Measurements from ENCODE around the gene ERI3. TPM values are rescaled to one million over a fixed set of nuclear protein-coding genes. Genes with fewer than 3 reads are reported as not detected.

Gene ERI3
- polyA plus RNA-seq, 1 donor from 2014 or later, result 92.5 TPM

GRCh38 chr1:44225761-44226160 lies 129.3 kb downstream of the ERI3 start:
- Histone ChIP-seq H3K4me2 (ENCODE audit: low read length) (no peak overlapping the region), H3F3A (ENCODE audit: insufficient read depth, low read length, poor library complexity, severe bottlenecking) (no peaks in the 10 kb centered on the region), H3K27me3 (ENCODE audit: insufficient read depth, low read depth, low read length) (no peaks in the 10 kb centered on the region), H3K9ac (ENCODE audit: low read length) (no peak overlapping the region), H3K9me3 (ENCODE audit: low read length) (no peaks in the 10 kb centered on the region), H3K9me2 (ENCODE audit: insufficient read depth, low read length) (no peaks in the 10 kb centered on the region), H3K36me3 (ENCODE audit: insufficient read depth, low read length) (no peaks in the 10 kb centered on the region), H3K4me3 (ENCODE audit: low read length) (no peak overlapping the region), H3K79me2 (replicated peaks; ENCODE audit: insufficient read depth, low read length) (no peaks in the 10 kb centered on the region), H2AFZ (ENCODE audit: low read depth, low read length) (no peak overlapping the region), H3K27ac (ENCODE audit: low read length) (no peak overlapping the region), H4K20me1 (ENCODE audit: insufficient read depth) (no peaks in the 10 kb centered on the region)
- TF ChIP-seq SMC3 (conservative IDR thresholded peaks at IDR 0.05; ENCODE audit: poor library complexity) (no peak), TAF1 (IDR thresholded peaks at IDR 0.05; ENCODE audit: low read depth) (no peak), EZH2 (IDR thresholded peaks at IDR 0.05; ENCODE audit: borderline replicate concordance, insufficient read depth, low read length, poor library complexity, severe bottlenecking) (no peak), POLR2AphosphoS5 (IDR thresholded peaks at IDR 0.05) (no peak), RAD21 (conservative IDR thresholded peaks at IDR 0.05) (no peak), MXI1 (conservative IDR thresholded peaks at IDR 0.05; ENCODE audit: poor library complexity, severe bottlenecking) (no peak), EP300 (conservative IDR thresholded peaks at IDR 0.05; ENCODE audit: poor library complexity, severe bottlenecking) (no peak)
- TF ChIP-seq, protein P1, sequence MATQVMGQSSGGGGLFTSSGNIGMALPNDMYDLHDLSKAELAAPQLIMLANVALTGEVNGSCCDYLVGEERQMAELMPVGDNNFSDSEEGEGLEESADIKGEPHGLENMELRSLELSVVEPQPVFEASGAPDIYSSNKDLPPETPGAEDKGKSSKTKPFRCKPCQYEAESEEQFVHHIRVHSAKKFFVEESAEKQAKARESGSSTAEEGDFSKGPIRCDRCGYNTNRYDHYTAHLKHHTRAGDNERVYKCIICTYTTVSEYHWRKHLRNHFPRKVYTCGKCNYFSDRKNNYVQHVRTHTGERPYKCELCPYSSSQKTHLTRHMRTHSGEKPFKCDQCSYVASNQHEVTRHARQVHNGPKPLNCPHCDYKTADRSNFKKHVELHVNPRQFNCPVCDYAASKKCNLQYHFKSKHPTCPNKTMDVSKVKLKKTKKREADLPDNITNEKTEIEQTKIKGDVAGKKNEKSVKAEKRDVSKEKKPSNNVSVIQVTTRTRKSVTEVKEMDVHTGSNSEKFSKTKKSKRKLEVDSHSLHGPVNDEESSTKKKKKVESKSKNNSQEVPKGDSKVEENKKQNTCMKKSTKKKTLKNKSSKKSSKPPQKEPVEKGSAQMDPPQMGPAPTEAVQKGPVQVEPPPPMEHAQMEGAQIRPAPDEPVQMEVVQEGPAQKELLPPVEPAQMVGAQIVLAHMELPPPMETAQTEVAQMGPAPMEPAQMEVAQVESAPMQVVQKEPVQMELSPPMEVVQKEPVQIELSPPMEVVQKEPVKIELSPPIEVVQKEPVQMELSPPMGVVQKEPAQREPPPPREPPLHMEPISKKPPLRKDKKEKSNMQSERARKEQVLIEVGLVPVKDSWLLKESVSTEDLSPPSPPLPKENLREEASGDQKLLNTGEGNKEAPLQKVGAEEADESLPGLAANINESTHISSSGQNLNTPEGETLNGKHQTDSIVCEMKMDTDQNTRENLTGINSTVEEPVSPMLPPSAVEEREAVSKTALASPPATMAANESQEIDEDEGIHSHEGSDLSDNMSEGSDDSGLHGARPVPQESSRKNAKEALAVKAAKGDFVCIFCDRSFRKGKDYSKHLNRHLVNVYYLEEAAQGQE (IDR thresholded peaks at IDR 0.05; ENCODE audit: borderline replicate concordance), result no peak
- TF ChIP-seq, protein P2, sequence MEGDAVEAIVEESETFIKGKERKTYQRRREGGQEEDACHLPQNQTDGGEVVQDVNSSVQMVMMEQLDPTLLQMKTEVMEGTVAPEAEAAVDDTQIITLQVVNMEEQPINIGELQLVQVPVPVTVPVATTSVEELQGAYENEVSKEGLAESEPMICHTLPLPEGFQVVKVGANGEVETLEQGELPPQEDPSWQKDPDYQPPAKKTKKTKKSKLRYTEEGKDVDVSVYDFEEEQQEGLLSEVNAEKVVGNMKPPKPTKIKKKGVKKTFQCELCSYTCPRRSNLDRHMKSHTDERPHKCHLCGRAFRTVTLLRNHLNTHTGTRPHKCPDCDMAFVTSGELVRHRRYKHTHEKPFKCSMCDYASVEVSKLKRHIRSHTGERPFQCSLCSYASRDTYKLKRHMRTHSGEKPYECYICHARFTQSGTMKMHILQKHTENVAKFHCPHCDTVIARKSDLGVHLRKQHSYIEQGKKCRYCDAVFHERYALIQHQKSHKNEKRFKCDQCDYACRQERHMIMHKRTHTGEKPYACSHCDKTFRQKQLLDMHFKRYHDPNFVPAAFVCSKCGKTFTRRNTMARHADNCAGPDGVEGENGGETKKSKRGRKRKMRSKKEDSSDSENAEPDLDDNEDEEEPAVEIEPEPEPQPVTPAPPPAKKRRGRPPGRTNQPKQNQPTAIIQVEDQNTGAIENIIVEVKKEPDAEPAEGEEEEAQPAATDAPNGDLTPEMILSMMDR (IDR thresholded peaks at IDR 0.05; ENCODE audit: poor library complexity, severe bottlenecking), result no peak

DNA sequence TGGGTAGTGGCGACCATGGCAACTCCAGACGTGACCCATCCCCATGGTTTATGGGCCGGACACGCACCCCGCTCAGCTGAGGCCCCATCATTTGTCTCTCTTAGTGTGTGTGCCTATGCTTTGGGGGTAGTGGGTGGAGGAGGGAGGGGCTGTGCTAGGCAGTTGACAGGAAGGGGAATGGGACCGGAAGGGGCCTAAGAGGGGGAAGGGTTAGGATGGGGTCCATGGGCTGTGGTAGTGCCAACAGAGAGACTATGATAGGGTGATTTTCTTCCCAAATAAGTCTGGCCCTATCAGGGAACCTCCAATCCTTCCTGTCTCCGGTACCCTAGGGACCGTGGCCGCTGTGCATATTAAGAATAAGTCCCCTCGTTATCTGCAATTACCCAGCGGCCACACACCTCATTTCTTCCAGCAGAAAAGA lies 131.9 kb downstream of the ERI3 start:
- no peak overlapping the region for H3K4me2 ChIP-seq (ENCODE audit: low read length)
- no peaks in the 10 kb centered on the region for H3K79me2 ChIP-seq (replicated peaks; ENCODE audit: insufficient read depth, low read length)
- no peaks in the 10 kb centered on the region for H3K9me2 ChIP-seq (ENCODE audit: insufficient read depth, low read length)
- H3K9ac ChIP-seq (ENCODE audit: low read length), result no peak overlapping the region
- H3F3A ChIP-seq (ENCODE audit: insufficient read depth, low read length, poor library complexity, severe bottlenecking), result no peaks in the 10 kb centered on the region
- H2AFZ ChIP-seq (ENCODE audit: low read depth, low read length), result no peak overlapping the region
- TF ChIP-seq EZH2 (IDR thresholded peaks at IDR 0.05; ENCODE audit: borderline replicate concordance, insufficient read depth, low read length, poor library complexity, severe bottlenecking) (no peak), SMC3 (conservative IDR thresholded peaks at IDR 0.05; ENCODE audit: poor library complexity) (no peak), RAD21 (conservative IDR thresholded peaks at IDR 0.05) (no peak), TAF1 (IDR thresholded peaks at IDR 0.05; ENCODE audit: low read depth) (no peak)
- TF ChIP-seq, protein P1 (IDR thresholded peaks at IDR 0.05; ENCODE audit: borderline replicate concordance), result no peak
- TF ChIP-seq, protein P2 (IDR thresholded peaks at IDR 0.05; ENCODE audit: poor library complexity, severe bottlenecking), result no peak
- H3K4me3 ChIP-seq (ENCODE audit: low read length), result no peak overlapping the region
- H3K27ac ChIP-seq (ENCODE audit: low read length), result no peak overlapping the region
- H3K9me3 ChIP-seq (ENCODE audit: low read length), result no peaks in the 10 kb centered on the region
- no peaks in the 10 kb centered on the region for H3K36me3 ChIP-seq (ENCODE audit: insufficient read depth, low read length)
- no peaks in the 10 kb centered on the region for H4K20me1 ChIP-seq (ENCODE audit: insufficient read depth)
- no peaks in the 10 kb centered on the region for H3K27me3 ChIP-seq (ENCODE audit: insufficient read depth, low read depth, low read length)
